HL-60/S4 (cell line): ENCODE data around the gene PNRC1.
"Not testable (repeated sequence)": the region's sequence is repeated elsewhere in the genome, so short reads cannot be mapped to it uniquely, and the experiment has no call there.

Experiments used
- in situ Hi-C: fragments of 300-500 bp; cut with MboI; formaldehyde crosslinking; loops from 2 replicates; pipeline ENCODE4 v1.14.3; 2022; ENCODE audit warnings: low sequenced_read_pairs

Gene PNRC1

GRCh38 chr6:89098461-89098860 is 17.9 kb downstream of the PNRC1 start:
- in situ Hi-C loops, result no loop called here

GRCh38 chr6:89100114-89100513 is 19.6 kb downstream of the PNRC1 start:
- in situ Hi-C loops, result no loop called here

GRCh38 chr6:89110284-89110683 is 29.7 kb downstream of the PNRC1 start:
- in situ Hi-C loops, result no loop called here

- in situ Hi-C loops, result no loop called here
Observed at GRCh38 chr6:89111933-89112332, 31.4 kb downstream of the PNRC1 start.

GRCh38 chr6:89116702-89117101 is 36.2 kb downstream of the PNRC1 start:
- in situ Hi-C loops, result no loop called here

- in situ Hi-C loops, result no loop called here
Observed at GRCh38 chr6:89117211-89118108, 36.9 kb downstream of the PNRC1 start, which contains the start of gene SRSF12. SRSF12 (minus strand) TSS chr6:89118071; CDS start chr6:89117887, 184 bp downstream.

- in situ Hi-C loops, result no loop called here
Observed at GRCh38 chr6:89118931-89119330, 38.4 kb downstream of the PNRC1 start.

GRCh38 chr6:89120371-89120770 is 39.8 kb downstream of the PNRC1 start:
- in situ Hi-C loops, result no loop called here

- in situ Hi-C loops, result no loop called here
Observed at GRCh38 chr6:89121934-89122333, 41.4 kb downstream of the PNRC1 start.

GRCh38 chr6:89122625-89123024 is 42.1 kb downstream of the PNRC1 start:
- in situ Hi-C loops, result no loop called here

- in situ Hi-C loops, result not testable (repeated sequence)
Observed at GRCh38 chr6:89128256-89128671, 47.7 kb downstream of the PNRC1 start.

- in situ Hi-C loops, result no loop called here
Observed at GRCh38 chr6:89131599-89131998, 51.0 kb downstream of the PNRC1 start.

- in situ Hi-C loops, result no loop called here
Observed at GRCh38 chr6:89132057-89132456, 51.5 kb downstream of the PNRC1 start.

- in situ Hi-C loops, result no loop called here
Observed at GRCh38 chr6:89133981-89134380, 53.4 kb downstream of the PNRC1 start.

GRCh38 chr6:89134723-89135122 is 54.2 kb downstream of the PNRC1 start:
- in situ Hi-C loops, result no loop called here
